UCSD-AML1 (cell line): ENCODE measurements around the gene CIDEC.

Source experiments
- DNase-seq: peaks from one replicate; lab custom pipeline; 2025; ENCODE audit not compliant: unreplicated experiment; lab: John Stamatoyannopoulos, UW

The CIDEC gene

DNA sequence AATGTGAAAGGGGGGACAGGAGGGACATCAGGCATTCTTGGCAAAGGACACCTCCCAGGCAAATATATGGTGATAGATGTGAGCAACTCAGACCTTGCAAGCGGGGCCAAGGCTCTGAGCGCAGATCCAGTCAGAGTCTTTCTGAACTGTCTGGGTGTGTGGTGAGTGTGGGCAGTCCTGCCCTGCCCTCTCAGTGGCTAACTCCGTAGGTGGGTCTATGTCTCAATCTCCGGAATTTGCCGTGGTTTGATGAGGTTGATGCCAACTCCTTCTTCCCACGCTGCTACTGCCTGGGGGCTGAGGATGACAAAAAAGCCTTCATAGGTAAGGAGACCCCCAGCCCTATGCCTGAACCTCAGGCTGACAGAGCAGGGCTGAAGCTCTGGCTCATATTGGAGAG, 62.6 kb downstream of the CIDEC start:
- no peak for DNase-seq
